Measurements from ENCODE around the gene NPHP4.

Gene NPHP4

DNA sequence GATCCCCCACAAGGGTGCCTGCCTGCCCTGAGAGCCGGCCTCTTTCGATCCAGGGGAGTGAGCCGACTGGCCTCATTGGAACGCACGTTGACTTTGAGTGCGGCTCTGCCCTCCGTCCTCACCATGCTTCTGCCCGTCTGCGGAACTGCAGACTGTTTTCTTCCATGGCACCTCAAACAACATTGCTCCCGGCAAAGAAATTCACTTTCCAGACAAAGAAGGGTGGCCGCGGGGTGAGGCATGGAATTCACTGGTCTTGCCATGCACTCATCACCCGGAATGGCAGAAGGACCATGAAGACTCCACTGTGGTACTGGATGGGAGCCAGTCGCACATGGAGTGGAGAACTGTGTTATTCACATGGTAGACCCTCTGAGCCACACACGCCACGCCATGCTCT, 169.5 kb downstream of the NPHP4 start:
- no peak for TF ChIP-seq CTCF (conservative IDR thresholded peaks at IDR 0.05; ENCODE audit: low read depth, low read length)
- DNase-seq (ENCODE audit: low read depth), result no peak
- H3K4me3 ChIP-seq (ENCODE audit: low read depth, low read length), result no peak overlapping the region

- no peak overlapping the region for H3K4me3 ChIP-seq (ENCODE audit: low read depth, low read length)
- DNase-seq (ENCODE audit: low read depth), result no peak
- TF ChIP-seq CTCF (conservative IDR thresholded peaks at IDR 0.05; ENCODE audit: low read depth, low read length), result no peak
Observed at GRCh38 chr1:5822266-5822665, 170.0 kb downstream of the NPHP4 start.

GRCh38 chr1:5821540-5822176, 170.6 kb downstream of the NPHP4 start:
- no peak for TF ChIP-seq CTCF (conservative IDR thresholded peaks at IDR 0.05; ENCODE audit: low read depth, low read length)
- no peak overlapping the region for H3K4me3 ChIP-seq (ENCODE audit: low read depth, low read length)

DNA sequence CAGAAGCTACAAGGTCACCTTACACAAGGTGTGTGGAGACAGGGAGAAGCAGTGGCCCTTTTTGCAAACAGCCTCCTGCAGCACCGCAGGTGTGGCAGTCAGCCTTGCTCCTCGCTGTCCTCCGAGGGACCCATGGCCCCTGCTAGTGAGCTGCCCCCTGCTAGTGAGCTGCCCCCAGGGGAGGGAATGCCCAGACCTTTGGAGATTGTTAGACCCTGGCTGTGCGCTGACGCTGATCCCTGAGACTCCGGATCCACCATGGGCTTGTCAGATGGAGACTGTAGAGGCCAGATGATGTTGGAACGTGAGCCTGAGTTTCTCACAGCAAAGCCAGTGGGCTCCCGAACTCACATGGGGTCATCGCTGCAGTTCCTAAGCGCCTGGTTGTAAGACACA, 172.2 kb downstream of the NPHP4 start:
- TF ChIP-seq CTCF (conservative IDR thresholded peaks at IDR 0.05; ENCODE audit: low read depth, low read length), result no peak

More at GRCh38 chr1:5821540-5822176, 170.6 kb downstream of the NPHP4 start:
- no peak for DNase-seq (ENCODE audit: low read depth)

GRCh38 chr1:5819391-5820025, 172.7 kb downstream of the NPHP4 start:
- no peak overlapping the region for H3K4me3 ChIP-seq (ENCODE audit: low read depth, low read length)
- no peak for TF ChIP-seq CTCF (conservative IDR thresholded peaks at IDR 0.05; ENCODE audit: low read depth, low read length)
- DNase-seq (ENCODE audit: low read depth), result no peak

More for the DNA sequence above, 172.2 kb downstream of the NPHP4 start:
- DNase-seq (ENCODE audit: low read depth), result no peak
- H3K4me3 ChIP-seq (ENCODE audit: low read depth, low read length), result no peak overlapping the region

DNA sequence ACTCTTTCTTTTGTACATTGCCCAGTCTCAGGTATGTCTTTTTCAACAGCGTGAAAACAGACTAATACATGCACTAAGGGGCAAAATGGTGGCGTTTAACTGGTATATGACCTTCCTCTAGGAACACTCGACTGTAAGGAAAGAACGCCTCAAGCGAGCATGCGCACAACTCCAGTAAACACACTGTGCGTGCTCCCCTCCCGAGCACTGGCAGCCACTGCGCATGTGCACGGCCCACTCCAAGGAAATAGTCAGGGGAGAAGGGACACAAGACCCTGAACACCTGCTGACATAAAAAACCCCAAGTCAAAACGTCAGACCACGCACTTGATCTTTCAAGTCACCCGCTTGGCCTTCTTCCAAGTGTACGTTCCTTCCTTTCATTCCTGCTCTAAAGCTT, 173.5 kb downstream of the NPHP4 start:
- H3K4me3 ChIP-seq (ENCODE audit: low read depth, low read length), result no peak overlapping the region
- TF ChIP-seq CTCF (conservative IDR thresholded peaks at IDR 0.05; ENCODE audit: low read depth, low read length), result no peak
- DNase-seq (ENCODE audit: low read depth), result no peak

DNA sequence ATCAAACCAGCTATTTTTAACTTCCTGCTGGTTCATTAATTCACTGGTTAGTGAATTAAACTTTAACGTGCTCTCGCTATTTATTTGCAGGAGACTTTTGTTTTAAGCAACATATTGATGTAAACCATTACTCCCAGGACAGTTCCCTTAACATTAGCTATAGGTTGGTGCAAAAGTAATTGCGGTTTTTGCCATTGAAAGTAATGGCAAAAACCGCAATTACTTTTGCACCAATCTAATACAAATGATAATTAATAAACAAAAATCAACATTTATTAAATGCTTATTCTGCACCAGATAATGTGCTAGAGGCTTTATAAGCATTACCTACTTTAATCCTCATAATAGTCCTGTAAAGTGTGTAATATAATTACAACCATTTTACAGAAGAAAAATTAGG, 176.5 kb downstream of the NPHP4 start:
- no peak for DNase-seq (ENCODE audit: low read depth)
- no peak overlapping the region for H3K4me3 ChIP-seq (ENCODE audit: low read depth, low read length)
- TF ChIP-seq CTCF (conservative IDR thresholded peaks at IDR 0.05; ENCODE audit: low read depth, low read length), result no peak
